Lower leg skin (tissue), 4 donors: ENCODE data around the gene TNFAIP1. TPM values are rescaled to one million over a fixed set of nuclear protein-coding genes. Genes with fewer than 3 reads are reported as not detected.

ENCODE experiments used
- DNase-seq, 2 donors: peaks; one replicate each; pipeline ENCODE4 v3.0.0-alpha.2; 2019; ENCODE audit warnings: low spot score in 2 of 2
- H3K4me3 ChIP-seq: fragments of 200-600 bp; sonication (generic); 2 replicates; pipeline ENCODE4 v1.5.1; 2017; ENCODE audit warnings: mild to moderate bottlenecking, low read depth; ENCODE audit not compliant: poor library complexity, severe bottlenecking
- CTCF ChIP-seq, 3 donors: fragments of 450-650 bp; IDR thresholded peaks; one replicate each; pipeline ENCODE4 v1.5.1; 2016; ENCODE audit warnings: antibody characterized with exemption in 3 of 3, mild to moderate bottlenecking in 3 of 3, moderate library complexity in 2 of 3
- POLR2A ChIP-seq, 2 donors: fragments of 450-650 bp; IDR thresholded peaks; one replicate each; pipeline ENCODE4 v1.6.1; 2016 to 2017; ENCODE audit warnings: antibody characterized with exemption in 2 of 2, mild to moderate bottlenecking in 1 of 2, moderate library complexity in 1 of 2
- WGBS, 2 donors: methylation state at CpG; one replicate each; pipeline ENCODE4 v1.1.5; 2018; 5-methylcytosine and 5-hydroxymethylcytosine counted together
- intact Hi-C: fragments of 100-400 bp; cut with DNase I; formaldehyde crosslinking; loops from one replicate; pipeline ENCODE4 v1.15.0; 2023; ENCODE audit warnings: low total_unique reads
- total RNA-seq, 4 donors: library from RNA; depleted of rRNA; stranded (reverse); fragments of >200 nt; gene quantifications; one replicate each; pipeline ENCODE4 v1.1.0, GENCODE V29; 2016

The TNFAIP1 gene
- total RNA-seq, 4 donors from 2014 or later: 23.6 to 42.6 (median 36.9) TPM

GRCh38 chr17:28372945-28373274 is 37.3 kb downstream of the TNFAIP1 start:
- H3K4me3 ChIP-seq: no peak overlapping the region
- DNase-seq: no peak
- intact Hi-C loops: no loop called here
- WGBS, 2 donors: 79 to 86% methylated on average over 6 of the region's 6 CpGs
- TF ChIP-seq POLR2A (IDR thresholded peaks at IDR 0.05) (no peak), CTCF (IDR thresholded peaks at IDR 0.05) (no peak)

- intact Hi-C loops: no loop called here
Observed at GRCh38 chr17:28379814-28380801, 44.5 kb downstream of the TNFAIP1 start.

GRCh38 chr17:28381141-28381825 is 45.7 kb downstream of the TNFAIP1 start:
- H3K4me3 ChIP-seq: no peak overlapping the region
- 34 to 49% methylated on average over 23 to 59 of the region's 72 CpGs for WGBS, 2 donors
- TF ChIP-seq CTCF (IDR thresholded peaks at IDR 0.05) (no peak), POLR2A (IDR thresholded peaks at IDR 0.05) (no peak)
- no peak for DNase-seq
- intact Hi-C loops: no loop called here

More at GRCh38 chr17:28379814-28380801, 44.5 kb downstream of the TNFAIP1 start:
- no peak for DNase-seq
- no peak overlapping the region for H3K4me3 ChIP-seq
- TF ChIP-seq POLR2A (IDR thresholded peaks at IDR 0.05) (no peak), CTCF (IDR thresholded peaks at IDR 0.05) (no peak)
- WGBS, 2 donors: 66 to 73% methylated on average over 10 of the region's 10 CpGs

DNA sequence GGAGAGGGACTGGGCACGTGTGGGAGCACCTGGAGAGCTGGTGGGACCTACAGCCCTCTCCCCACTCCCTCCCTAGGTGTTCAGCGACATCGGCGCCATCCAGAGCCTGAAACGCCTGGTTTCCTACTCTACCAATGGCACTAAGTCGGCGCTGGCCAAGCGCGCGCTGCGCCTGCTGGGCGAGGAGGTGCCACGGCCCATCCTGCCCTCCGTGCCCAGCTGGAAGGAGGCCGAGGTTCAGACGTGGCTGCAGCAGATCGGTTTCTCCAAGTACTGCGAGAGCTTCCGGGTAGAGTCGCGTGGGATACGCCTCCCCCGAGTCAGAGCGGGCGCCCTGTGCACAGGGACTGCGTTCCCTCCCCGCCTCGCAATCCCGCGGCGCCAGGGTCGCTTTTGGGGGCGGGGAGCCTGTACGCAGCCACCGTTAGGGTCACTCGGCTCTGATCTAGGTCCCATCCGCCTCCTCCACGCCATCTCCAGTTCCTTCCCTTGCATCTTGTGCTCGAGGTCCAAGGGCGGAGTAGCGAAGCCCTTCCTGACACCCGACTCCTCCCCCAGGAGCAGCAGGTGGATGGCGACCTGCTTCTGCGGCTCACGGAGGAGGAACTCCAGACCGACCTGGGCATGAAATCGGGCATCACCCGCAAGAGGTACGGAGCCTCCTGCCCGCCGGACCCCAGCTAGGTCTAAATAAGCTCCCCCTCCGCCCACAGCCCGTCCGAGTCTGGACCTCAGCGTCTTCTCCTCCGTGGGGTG is 48.9 kb downstream of the TNFAIP1 start:
- peak overlapping the region; percentile 44 for H3K4me3 ChIP-seq
- intact Hi-C loops: no loop called here
- WGBS, 2 donors: 8 to 12% methylated on average over 42 to 54 of the region's 56 CpGs
- DNase-seq: peak; percentile 58 to 93
- no peak for TF ChIP-seq CTCF (IDR thresholded peaks at IDR 0.05)
- no peak for TF ChIP-seq POLR2A (IDR thresholded peaks at IDR 0.05)

DNA sequence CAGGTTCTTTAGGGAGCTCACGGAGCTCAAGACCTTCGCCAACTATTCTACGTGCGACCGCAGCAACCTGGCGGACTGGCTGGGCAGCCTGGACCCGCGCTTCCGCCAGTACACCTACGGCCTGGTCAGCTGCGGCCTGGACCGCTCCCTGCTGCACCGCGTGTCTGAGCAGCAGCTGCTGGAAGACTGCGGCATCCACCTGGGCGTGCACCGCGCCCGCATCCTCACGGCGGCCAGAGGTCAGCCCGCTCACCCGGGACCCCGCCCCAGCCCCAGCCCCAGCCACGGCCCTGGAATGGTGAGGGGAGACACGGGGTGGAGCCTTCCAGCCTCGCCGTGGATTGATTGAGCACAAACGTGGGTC is 49.5 kb downstream of the TNFAIP1 start:
- WGBS, 2 donors: 33 to 35% methylated on average over 29 of the region's 29 CpGs
- intact Hi-C loops: no loop called here
- TF ChIP-seq CTCF (IDR thresholded peaks at IDR 0.05) (no peak), POLR2A (IDR thresholded peaks at IDR 0.05) (no peak)
- peak overlapping the region; percentile 44 for H3K4me3 ChIP-seq
- no peak for DNase-seq
